HG03108 (cell line): ENCODE measurements around the gene CTTNBP2.

ENCODE experiments used
- ATAC-seq: cut with Tn5 transposase; IDR thresholded peaks from one replicate; pipeline ENCODE4 v1.9.1; 2021; ENCODE audit warnings: moderate library complexity; ENCODE audit not compliant: unreplicated experiment

Gene CTTNBP2

GRCh38 chr7:117790251-117790650 lies 83.0 kb downstream of the CTTNBP2 start:
- ATAC-seq, result no peak

- no peak for ATAC-seq
These were observed 87.8 kb downstream of the CTTNBP2 start for GRCh38 chr7:117785431-117785830.

- ATAC-seq, result no peak
These were observed 88.9 kb downstream of the CTTNBP2 start for GRCh38 chr7:117784315-117784714.

- no peak for ATAC-seq
These were observed 90.5 kb downstream of the CTTNBP2 start for GRCh38 chr7:117782761-117783160.

GRCh38 chr7:117781707-117782106 lies 91.5 kb downstream of the CTTNBP2 start:
- ATAC-seq, result no peak

- ATAC-seq, result peak; percentile 79
These were observed 92.4 kb downstream of the CTTNBP2 start for GRCh38 chr7:117780832-117781231.

DNA sequence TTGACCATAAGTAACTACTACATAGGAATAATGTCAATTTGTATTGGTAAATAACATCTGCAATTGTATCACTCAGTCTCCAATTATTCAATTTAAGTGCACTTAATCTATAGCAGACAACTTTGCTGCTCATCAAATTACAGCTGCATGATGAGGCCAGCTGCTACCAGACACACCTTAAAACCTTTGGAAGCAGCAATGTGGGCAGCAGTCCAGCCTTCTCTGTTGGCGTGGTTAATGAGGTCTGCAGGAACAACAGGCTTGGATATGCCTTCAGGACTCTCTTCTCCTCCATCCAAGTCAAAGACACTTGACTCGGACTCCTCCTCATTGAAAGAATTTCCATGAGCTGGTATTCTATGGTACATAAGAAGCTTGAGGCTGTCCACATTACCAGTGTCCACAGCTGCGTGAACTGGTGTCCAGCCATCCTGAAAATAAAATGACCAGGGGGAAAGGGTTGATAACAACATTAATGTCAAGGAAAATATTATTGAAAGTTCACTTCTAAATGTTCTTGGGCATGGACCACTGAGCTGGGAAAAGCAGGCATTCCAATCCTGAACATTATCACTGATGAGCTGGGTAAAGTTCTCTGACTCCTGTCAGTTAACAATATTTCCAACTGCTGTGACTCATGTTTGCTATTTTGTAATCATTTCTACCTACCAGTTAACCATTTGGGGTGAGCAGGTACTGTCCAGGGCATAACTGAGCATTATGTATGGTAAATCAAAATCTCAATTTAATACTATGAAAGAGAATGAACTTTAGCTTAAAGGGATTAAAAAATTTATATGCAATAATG lies 95.7 kb downstream of the CTTNBP2 start:
- ATAC-seq, result no peak

DNA sequence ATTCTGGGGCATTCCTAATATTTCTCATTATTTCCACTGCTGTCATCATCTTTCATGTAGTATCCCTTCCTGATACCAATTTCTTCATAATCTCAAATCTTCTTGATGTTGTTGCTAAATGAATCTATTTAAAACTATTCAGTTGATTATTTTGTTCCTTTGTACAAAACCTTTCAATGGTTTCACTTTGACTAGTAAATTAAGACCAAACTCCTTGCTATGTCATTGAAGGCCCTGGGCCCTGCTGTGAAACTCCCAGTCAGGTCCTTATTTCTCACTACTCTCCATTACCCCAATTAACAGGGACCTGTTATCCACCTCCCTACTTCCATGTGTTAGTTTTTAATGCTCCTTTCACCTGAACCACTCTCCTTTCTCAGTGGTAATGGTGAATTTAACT lies 97.0 kb downstream of the CTTNBP2 start:
- no peak for ATAC-seq

DNA sequence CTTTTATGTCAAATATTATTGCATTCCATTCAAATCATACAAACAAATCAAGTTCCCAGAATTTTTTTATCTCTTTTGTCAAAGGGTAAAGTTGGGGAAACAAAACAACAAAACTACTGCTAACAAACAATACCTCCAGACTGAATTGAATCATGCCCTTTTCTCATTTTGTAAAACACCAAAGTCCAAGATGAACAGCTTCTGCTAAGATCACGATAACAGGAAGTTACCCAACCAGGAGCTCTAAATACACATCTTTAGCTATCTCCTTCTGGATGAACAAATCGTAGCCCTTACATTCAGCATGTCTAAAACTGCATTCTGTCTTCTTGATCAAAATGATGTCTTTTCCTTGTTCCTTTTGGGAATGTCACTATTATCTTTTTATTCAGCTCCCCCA lies 97.4 kb downstream of the CTTNBP2 start:
- no peak for ATAC-seq

DNA sequence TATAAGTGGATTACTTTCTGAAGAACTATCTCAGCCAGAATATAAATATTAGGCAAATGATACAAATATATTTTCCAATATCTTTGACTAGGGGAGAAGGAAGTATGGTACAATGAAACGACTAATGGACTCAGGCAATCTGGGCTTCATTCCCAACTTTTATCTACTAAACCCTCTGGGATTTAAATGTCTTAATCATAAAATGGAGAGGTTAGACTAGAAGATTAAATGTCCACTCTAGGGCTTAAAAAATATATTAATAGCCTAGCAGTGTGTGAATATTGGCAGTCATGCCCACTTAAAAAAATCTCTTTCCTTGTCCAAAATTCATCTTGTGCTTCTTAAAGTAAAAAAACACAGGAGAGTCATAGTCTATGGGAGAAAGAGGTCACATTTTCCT lies 98.3 kb downstream of the CTTNBP2 start:
- no peak for ATAC-seq

- ATAC-seq, result no peak
These were observed 100.8 kb downstream of the CTTNBP2 start for GRCh38 chr7:117772421-117772820.

DNA sequence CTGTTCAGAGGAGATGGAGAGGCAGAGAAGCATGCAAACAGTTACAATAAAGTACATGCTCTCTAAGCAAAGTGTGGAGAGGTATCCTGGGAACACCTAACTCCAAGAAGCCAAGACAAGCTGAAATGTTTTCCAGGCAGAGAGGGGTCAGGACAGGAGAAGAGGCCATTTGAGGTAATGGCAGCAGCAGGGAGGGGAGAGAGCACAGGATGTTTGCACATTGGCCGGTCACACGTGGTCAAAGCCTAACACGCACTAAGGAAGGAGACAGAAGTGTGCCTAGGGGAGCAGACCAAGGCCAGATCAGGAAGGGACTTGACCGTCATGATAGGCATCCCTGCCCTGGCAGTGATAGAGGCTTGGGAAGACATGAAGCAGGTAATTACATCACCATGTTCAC lies 101.5 kb downstream of the CTTNBP2 start:
- no peak for ATAC-seq

GRCh38 chr7:117769085-117769484 lies 104.2 kb downstream of the CTTNBP2 start:
- ATAC-seq, result peak; percentile 50

- ATAC-seq, result no peak
These were observed 105.3 kb downstream of the CTTNBP2 start for GRCh38 chr7:117767951-117768350.

GRCh38 chr7:117766913-117767312 lies 106.3 kb downstream of the CTTNBP2 start:
- ATAC-seq, result no peak

DNA sequence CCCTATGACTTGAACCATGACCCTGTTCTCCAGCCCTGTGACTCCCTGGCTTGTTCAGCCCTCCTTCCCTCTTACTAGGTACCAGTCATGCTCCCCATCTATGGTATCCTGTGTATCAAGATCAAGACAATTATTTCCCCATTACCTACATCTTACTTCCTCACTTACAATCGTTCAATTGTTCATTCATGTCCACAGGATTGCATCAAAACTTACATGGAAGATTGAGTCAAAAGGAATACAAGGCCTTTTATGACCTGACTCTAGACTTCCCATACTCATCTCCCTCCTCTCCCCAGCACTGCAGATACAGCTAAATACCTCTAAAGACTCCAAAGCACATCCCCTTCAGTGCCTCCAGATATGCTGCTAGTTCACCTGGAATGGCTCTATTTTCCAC lies 109.2 kb downstream of the CTTNBP2 start:
- no peak for ATAC-seq

DNA sequence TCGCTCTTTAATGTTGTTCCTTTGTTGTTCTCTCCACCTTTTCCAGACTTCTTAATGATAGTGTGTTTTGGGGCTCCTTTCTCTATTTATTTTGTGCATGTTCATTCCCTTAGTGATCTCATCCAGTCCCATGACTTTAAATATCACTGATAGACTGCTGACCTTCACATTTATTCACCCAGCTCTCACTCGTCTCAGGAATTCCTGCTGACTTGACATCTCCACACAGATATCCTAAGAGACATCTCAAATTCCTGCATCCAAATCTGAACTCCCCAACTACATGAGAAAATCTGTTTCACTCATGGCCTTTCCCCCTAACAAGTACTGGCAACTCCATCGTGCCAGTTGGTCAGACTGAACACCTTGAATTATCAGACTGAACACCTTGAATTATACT lies 111.2 kb downstream of the CTTNBP2 start:
- ATAC-seq, result no peak

GRCh38 chr7:117759950-117760640 lies 113.1 kb downstream of the CTTNBP2 start:
- no peak for ATAC-seq

GRCh38 chr7:117757440-117757839 lies 115.8 kb downstream of the CTTNBP2 start:
- ATAC-seq, result no peak

- ATAC-seq, result no peak
These were observed 116.6 kb downstream of the CTTNBP2 start for GRCh38 chr7:117756586-117757085.

DNA sequence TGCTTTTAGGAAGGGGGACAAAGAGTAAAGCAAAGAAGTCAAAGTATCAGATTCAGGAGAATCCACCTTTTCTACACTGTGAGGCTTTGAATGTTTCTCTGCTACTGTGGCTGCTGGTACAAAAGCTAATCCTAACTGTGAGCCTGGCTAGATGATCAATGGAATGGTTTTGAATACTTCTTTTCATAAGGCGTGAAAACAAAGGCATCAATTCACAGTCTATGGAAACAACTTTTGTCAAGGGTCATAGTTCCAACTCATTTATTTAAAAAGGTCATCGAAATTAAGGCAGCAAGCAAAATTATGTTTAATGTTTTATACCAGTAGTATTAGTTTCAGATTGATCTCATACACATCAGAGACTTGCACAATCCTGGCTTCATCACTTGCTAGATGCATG lies 118.1 kb downstream of the CTTNBP2 start:
- ATAC-seq, result no peak

GRCh38 chr7:117751775-117752174 lies 121.5 kb downstream of the CTTNBP2 start:
- no peak for ATAC-seq
